ENCODE data around the gene NET1.

The NET1 gene

GRCh38 chr10:5485948-5486852, 73.8 kb downstream of the NET1 start:
- Histone ChIP-seq H3K9ac (ENCODE audit: low read length) (no peak overlapping the region), H3K4me2 (ENCODE audit: low read length) (no peak overlapping the region), H2AFZ (ENCODE audit: low read length) (no peak overlapping the region), H3K36me3 (ENCODE audit: insufficient read depth, low read length) (no peaks in the 10 kb centered on the region), H3K9me2 (ENCODE audit: low read depth, low read length) (no peaks in the 10 kb centered on the region), H3F3A (ENCODE audit: insufficient read depth, low read length) (no peaks in the 10 kb centered on the region), H3K79me2 (ENCODE audit: insufficient read depth, low read length) (no peaks in the 10 kb centered on the region), H3K9me3 (ENCODE audit: low read length) (no peaks in the 10 kb centered on the region), H3K27me3 (ENCODE audit: insufficient read depth, low read length) (peaks cover 3% of the 10 kb centered on the region; the same call in 1 of the 2 replicates), H3K27ac (ENCODE audit: low read depth, low read length, poor library complexity, severe bottlenecking) (no peak overlapping the region), H3K4me1 (ENCODE audit: insufficient read depth, low read length, severe bottlenecking) (no peaks in the 10 kb centered on the region), H3K4me3 (ENCODE audit: low read depth, low read length, poor library complexity, severe bottlenecking) (no peak overlapping the region), H4K20me1 (ENCODE audit: insufficient read depth, low read length) (no peaks in the 10 kb centered on the region)
- no peak for TF ChIP-seq EZH2 (IDR thresholded peaks at IDR 0.05; ENCODE audit: borderline replicate concordance, low read length)
- TF ChIP-seq CTCF (IDR thresholded peaks at IDR 0.05; ENCODE audit: low read length) = no peak

- H3K36me3 ChIP-seq (ENCODE audit: insufficient read depth, low read length) = no peaks in the 10 kb centered on the region
- H2AFZ ChIP-seq (ENCODE audit: low read length) = no peak overlapping the region
- no peak overlapping the region for H3K27ac ChIP-seq (ENCODE audit: low read depth, low read length, poor library complexity, severe bottlenecking)
- no peak overlapping the region for H3K9ac ChIP-seq (ENCODE audit: low read length)
- H4K20me1 ChIP-seq (ENCODE audit: insufficient read depth, low read length) = no peaks in the 10 kb centered on the region
- peaks cover 8% of the 10 kb centered on the region; the same call in 1 of the 2 replicates for H3K27me3 ChIP-seq (ENCODE audit: insufficient read depth, low read length)
- no peaks in the 10 kb centered on the region for H3K9me2 ChIP-seq (ENCODE audit: low read depth, low read length)
- no peaks in the 10 kb centered on the region for H3K4me1 ChIP-seq (ENCODE audit: insufficient read depth, low read length, severe bottlenecking)
- H3K4me3 ChIP-seq (ENCODE audit: low read depth, low read length, poor library complexity, severe bottlenecking) = no peak overlapping the region
- H3K9me3 ChIP-seq (ENCODE audit: low read length) = no peaks in the 10 kb centered on the region
- H3K4me2 ChIP-seq (ENCODE audit: low read length) = no peak overlapping the region
- TF ChIP-seq CTCF (IDR thresholded peaks at IDR 0.05; ENCODE audit: low read length) = no peak
- no peak for TF ChIP-seq EZH2 (IDR thresholded peaks at IDR 0.05; ENCODE audit: borderline replicate concordance, low read length)
- no peaks in the 10 kb centered on the region for H3K79me2 ChIP-seq (ENCODE audit: insufficient read depth, low read length)
- H3F3A ChIP-seq (ENCODE audit: insufficient read depth, low read length) = no peaks in the 10 kb centered on the region
Measured at GRCh38 chr10:5486853-5487235, 74.5 kb downstream of the NET1 start.

- Histone ChIP-seq H3K79me2 (ENCODE audit: insufficient read depth, low read length) (no peaks in the 10 kb centered on the region), H3K9ac (ENCODE audit: low read length) (no peak overlapping the region), H3K27ac (ENCODE audit: low read depth, low read length, poor library complexity, severe bottlenecking) (no peak overlapping the region), H3K4me2 (ENCODE audit: low read length) (no peak overlapping the region), H2AFZ (ENCODE audit: low read length) (no peak overlapping the region), H3K9me2 (ENCODE audit: low read depth, low read length) (no peaks in the 10 kb centered on the region), H3F3A (ENCODE audit: insufficient read depth, low read length) (no peaks in the 10 kb centered on the region), H3K27me3 (ENCODE audit: insufficient read depth, low read length) (peaks cover 13% of the 10 kb centered on the region; the same call in 1 of the 2 replicates), H3K36me3 (ENCODE audit: insufficient read depth, low read length) (no peaks in the 10 kb centered on the region), H3K4me3 (ENCODE audit: low read depth, low read length, poor library complexity, severe bottlenecking) (no peak overlapping the region), H3K4me1 (ENCODE audit: insufficient read depth, low read length, severe bottlenecking) (no peaks in the 10 kb centered on the region), H4K20me1 (ENCODE audit: insufficient read depth, low read length) (no peaks in the 10 kb centered on the region), H3K9me3 (ENCODE audit: low read length) (no peaks in the 10 kb centered on the region)
- TF ChIP-seq EZH2 (IDR thresholded peaks at IDR 0.05; ENCODE audit: borderline replicate concordance, low read length) (no peak), CTCF (IDR thresholded peaks at IDR 0.05; ENCODE audit: low read length) (no peak)
Measured at GRCh38 chr10:5488272-5489161, 76.2 kb downstream of the NET1 start.

Measured in OCI-LY1 (cell line).